ENCODE results near the gene MTMR2.

DNA sequence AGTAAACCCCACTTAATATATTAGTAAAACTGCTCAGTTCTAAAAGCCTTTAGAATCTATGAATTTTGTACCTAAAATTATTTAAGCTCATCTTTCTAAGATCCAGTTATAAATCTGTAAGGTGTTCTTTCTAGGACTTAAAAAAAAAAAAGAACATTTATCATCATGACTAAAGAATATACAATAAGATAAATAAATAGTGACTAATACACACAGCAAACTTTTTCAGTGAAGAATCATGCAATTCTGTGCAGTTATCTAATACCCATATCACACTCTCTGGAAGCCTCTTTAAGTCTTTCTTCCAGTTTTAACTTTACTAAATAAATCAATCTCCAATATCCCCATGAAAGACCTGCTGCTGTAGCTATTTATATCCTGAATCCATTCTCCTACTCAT lies 73.8 kb downstream of the MTMR2 start:
- TF ChIP-seq, protein P1, sequence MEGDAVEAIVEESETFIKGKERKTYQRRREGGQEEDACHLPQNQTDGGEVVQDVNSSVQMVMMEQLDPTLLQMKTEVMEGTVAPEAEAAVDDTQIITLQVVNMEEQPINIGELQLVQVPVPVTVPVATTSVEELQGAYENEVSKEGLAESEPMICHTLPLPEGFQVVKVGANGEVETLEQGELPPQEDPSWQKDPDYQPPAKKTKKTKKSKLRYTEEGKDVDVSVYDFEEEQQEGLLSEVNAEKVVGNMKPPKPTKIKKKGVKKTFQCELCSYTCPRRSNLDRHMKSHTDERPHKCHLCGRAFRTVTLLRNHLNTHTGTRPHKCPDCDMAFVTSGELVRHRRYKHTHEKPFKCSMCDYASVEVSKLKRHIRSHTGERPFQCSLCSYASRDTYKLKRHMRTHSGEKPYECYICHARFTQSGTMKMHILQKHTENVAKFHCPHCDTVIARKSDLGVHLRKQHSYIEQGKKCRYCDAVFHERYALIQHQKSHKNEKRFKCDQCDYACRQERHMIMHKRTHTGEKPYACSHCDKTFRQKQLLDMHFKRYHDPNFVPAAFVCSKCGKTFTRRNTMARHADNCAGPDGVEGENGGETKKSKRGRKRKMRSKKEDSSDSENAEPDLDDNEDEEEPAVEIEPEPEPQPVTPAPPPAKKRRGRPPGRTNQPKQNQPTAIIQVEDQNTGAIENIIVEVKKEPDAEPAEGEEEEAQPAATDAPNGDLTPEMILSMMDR (IDR thresholded peaks at IDR 0.05) = no peak
- TF ChIP-seq POLR2AphosphoS5 (IDR thresholded peaks at IDR 0.05; ENCODE audit: low read depth, low read length) (no peak), GATA2 (CRISPR knock-in tag; IDR thresholded peaks at IDR 0.05) (no peak), SIN3A (IDR thresholded peaks at IDR 0.05; ENCODE audit: borderline replicate concordance, low read depth, low read length) (no peak), TEAD4 (IDR thresholded peaks at IDR 0.05; ENCODE audit: borderline replicate concordance, insufficient read depth) (no peak), YY1 (IDR thresholded peaks at IDR 0.05; ENCODE audit: low read depth) (no peak), FOXM1 (IDR thresholded peaks at IDR 0.05; ENCODE audit: low read depth) (no peak), RFX5 (IDR thresholded peaks at IDR 0.05; ENCODE audit: low read length) (no peak), EZH2phosphoT487 (IDR thresholded peaks at IDR 0.05; ENCODE audit: borderline replicate concordance, low read depth) (no peak)
- TF ChIP-seq, protein P2, sequence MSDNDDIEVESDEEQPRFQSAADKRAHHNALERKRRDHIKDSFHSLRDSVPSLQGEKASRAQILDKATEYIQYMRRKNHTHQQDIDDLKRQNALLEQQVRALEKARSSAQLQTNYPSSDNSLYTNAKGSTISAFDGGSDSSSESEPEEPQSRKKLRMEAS (IDR thresholded peaks at IDR 0.05; ENCODE audit: low read depth) = no peak
- TF ChIP-seq, protein P3, sequence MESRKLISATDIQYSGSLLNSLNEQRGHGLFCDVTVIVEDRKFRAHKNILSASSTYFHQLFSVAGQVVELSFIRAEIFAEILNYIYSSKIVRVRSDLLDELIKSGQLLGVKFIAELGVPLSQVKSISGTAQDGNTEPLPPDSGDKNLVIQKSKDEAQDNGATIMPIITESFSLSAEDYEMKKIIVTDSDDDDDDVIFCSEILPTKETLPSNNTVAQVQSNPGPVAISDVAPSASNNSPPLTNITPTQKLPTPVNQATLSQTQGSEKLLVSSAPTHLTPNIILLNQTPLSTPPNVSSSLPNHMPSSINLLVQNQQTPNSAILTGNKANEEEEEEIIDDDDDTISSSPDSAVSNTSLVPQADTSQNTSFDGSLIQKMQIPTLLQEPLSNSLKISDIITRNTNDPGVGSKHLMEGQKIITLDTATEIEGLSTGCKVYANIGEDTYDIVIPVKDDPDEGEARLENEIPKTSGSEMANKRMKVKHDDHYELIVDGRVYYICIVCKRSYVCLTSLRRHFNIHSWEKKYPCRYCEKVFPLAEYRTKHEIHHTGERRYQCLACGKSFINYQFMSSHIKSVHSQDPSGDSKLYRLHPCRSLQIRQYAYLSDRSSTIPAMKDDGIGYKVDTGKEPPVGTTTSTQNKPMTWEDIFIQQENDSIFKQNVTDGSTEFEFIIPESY (IDR thresholded peaks at IDR 0.05; ENCODE audit: borderline replicate concordance, low read depth) = no peak
